GM10847 (cell line): ENCODE measurements around the gene UGGT2.

Source experiments
- POLR2A ChIP-seq: IDR thresholded peaks from 2 replicates; pipeline ENCODE4 v1.6.1; 2011; ENCODE audit not compliant: insufficient read length; ENCODE audit errors: extremely low read depth

UGGT2 gene

DNA sequence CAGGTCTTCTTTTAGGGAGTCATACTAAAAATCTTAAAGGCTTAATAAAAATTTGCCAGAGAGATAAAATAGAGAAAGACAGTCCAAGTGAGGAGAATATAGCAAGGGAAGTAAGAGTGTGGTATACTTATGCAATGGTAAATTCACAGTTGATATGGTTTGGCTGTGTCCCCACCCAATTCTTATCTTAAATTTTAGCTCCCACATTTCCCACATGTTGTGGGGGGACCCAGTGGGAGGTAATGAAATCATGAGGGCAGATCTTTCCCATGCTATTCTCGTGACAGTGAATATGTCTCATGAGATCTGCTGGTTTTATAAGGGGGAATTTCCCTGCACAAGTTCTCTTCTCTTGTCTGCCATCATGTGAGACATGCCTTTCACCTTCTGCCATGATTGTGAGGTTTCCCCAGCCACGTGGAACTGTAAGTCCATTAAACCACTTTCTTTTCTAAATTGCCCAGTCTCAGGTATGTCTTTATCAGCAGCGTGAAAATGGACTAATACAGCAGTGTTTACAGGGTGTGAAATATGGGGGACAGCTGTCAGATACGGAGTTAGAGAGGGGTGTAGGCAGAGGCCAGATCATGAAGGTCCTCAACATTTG lies 115.4 kb downstream of the UGGT2 start:
- no peak for TF ChIP-seq POLR2A

DNA sequence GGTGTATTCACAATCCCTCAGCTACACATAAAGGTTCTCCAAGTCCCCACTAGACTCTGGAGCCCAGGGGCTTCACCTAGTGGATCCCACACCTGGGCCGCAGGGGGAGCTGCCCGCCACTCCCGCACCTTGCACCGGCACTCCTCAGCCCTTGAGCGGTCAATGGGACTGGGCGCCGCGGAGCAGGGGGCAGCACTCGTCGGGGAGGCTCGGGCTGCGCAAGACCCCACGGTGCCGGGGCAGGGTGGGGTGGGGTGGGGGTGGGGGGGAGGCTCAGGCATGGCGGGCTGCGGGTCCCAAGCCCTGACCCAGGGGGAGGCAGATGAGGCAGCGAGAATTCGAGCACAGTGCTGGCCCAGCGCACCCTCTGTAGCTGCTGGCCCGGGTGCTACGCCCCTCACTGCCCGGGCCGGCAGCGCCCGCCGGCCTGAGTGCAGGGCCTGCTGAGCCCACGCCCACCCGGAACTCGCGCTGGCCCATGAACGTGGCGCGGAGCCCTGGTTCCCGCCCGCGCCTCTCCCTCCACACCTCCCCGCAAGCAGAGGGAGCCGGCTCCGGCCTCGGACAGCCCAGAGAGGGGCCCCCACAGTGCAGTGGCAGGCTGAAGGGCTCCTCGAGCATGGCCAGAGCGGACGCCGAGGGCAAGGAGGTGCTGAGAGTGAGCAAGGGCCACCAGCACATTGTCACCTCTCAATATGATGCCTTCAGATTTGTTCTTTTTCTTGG lies 121.7 kb downstream of the UGGT2 start:
- TF ChIP-seq POLR2A = no peak

DNA sequence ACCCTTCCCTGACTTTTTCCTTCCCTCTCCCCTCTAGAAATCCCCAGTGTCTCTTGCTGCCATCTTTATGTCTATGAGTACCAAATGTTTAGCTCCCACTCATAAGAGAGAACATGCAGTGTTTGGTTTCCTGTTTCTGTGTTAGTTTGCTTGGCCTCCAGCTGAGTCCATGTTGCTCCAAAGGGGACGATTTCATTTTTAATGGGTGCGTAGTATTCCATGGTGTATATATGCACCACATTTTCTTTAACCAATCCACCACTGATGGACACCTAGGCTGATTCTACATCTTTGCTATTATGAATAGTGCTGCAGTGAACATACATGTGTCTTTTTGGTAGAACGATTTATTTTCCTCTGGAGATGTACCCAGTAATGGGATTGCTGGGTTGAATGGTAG lies 123.8 kb downstream of the UGGT2 start:
- no peak for TF ChIP-seq POLR2A

DNA sequence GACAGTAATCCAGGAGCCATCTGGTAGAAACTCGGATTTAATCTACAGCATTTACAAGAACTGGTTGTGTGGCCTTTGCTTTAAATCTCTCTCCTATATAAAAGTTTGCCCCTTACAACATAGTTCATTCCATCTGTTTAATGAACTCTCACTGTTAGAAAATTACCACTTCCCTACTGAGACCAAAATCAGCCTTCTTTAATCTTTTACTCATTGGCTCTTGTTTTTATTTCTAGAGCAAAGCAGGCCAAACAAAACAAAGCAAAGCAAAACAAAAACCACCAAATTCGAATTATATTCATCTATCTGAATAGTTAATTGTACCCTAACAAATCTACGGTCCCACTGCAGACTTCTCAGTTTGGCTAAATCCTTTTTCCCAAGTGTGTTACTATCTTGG lies 127.0 kb downstream of the UGGT2 start:
- no peak for TF ChIP-seq POLR2A

DNA sequence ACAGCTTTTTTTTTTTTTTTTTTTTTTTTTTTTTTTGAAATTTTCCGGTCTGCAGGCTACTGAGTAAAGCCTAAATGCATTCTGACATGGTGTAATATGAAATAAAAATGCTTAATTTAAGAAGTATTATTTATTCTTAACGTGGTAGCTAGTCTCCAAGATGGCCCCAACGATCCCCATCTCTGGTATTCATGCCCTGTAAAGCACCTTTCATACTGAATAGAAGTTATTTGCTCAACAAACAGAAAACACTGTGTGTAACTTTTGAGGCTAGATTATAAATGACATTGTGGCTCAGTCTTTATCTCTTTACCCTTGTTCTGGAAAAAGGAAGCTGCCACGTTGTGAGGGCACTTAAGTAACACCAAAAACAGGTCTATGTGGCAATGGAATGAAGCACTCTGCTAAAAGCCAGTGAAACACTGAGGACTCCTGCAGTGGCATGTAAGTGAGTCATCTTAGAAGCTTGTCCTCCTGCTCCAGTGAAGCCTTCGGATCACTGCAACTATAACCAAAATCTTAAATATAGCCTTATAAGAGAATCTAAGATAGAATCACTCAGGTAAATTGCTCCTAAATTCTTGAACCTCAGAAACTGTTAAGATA lies 128.7 kb downstream of the UGGT2 start:
- no peak for TF ChIP-seq POLR2A

DNA sequence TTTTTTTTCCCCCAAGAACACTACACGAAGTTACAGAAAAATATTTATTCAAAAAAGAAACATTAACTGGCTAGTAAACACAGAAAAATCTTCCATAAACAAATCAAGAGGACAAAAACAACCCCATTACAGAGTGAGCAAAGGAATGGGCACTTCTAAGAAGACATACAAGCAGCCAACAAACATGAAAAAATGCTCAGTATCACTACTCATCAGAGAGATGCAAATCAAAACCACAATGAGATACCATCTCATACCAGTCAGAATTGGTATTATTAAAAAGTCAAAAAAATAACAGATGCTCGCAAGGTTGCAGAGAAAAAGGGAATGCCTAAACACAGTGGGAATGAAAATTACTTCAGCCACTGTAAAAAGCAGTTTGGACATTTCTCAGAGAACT lies 131.7 kb downstream of the UGGT2 start:
- TF ChIP-seq POLR2A = no peak

DNA sequence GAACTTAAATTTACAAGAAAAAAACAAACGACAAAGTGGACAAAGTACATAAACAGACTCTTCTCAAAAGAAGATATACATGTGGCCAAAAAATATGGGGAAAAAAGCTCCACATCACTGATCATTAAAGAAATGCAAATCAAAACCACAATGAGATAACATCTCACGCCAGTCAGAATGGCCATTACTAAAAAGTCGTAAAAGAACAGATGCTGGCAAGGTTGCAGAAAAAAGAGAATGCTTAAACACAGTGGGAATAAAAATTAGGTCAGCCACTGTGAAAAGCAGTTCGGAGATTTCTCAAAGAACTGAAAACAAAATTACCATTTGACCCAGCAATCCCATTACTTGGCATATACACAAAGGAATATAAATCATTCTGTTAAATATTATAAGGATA lies 132.7 kb downstream of the UGGT2 start:
- no peak for TF ChIP-seq POLR2A

DNA sequence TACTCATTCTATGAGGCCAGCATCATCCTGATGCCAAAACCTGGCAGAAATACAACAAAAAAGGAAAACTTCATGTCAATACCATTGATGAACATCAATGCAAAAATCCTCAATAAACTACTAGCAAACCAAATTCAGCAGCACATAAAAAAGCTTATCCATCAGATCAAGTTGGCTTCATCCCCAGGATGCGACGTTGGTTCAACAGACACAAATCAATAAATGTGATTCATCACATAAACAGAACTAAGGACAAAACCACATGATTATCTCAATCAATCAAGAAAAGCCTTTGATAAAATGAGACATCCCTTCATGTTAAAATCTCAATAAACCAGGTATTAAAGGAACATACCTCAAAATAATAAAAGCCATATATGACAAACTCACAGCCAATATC lies 134.3 kb downstream of the UGGT2 start:
- no peak for TF ChIP-seq POLR2A

DNA sequence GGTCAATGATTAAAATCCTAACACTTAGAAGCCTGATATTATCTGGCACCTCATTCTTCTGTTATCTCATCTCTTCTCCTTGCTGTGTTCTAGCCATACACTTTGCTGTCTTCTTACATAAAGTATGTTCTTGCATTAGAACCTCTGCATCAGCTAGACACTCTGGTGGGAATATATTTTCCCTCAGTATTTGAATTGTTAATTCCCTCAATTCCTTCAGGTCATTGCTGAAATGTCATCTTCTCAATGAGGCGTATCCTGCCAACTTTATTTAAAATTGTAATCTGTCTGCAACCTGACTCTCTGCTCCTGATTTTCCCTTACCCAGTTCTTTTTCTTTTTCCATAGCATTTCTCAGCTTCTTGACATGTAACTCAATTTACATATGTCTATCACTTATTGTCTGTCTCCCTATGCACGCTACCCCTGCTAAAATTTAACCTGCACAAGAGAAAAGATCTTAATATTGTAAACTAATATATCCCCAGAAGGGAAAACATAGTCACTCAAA lies 138.2 kb downstream of the UGGT2 start:
- TF ChIP-seq POLR2A = no peak

DNA sequence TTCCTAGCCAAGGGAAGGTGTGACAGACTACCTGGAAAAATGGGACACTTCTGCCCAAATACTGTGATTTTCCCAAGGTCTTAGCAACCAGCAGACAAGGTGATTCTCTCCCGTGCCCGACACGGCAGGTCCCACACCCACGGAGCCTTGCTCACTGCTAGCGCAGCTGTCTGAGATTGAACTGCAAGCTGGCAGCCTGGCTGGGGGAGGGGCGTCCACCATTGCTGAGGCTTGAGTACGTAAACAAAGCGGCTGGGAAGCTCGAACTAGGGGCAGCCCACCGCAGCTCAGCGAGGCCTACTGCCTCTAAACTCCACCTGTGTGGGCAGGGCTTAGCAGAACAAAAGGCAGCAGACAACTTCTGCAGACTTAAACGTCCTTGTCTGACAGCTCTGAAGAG lies 146.2 kb downstream of the UGGT2 start:
- TF ChIP-seq POLR2A = no peak

DNA sequence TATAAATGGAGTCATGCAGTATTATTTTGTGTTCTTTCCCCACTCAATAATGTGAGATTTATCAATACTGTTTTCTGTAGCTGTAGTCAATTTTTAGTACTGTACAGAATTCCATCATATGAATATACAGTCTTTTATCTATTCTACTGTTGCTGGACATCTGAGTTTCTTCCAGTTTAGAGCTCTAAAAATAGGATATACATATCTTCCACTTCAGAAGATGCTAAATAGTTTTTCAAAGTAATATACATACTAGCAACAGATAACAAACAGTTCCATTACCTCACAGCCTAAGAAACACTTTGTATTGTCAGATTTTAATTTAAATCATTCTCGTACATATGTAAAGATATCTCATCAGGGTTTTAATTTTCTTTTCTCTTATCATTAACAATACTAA lies 149.6 kb downstream of the UGGT2 start:
- no peak for TF ChIP-seq POLR2A

DNA sequence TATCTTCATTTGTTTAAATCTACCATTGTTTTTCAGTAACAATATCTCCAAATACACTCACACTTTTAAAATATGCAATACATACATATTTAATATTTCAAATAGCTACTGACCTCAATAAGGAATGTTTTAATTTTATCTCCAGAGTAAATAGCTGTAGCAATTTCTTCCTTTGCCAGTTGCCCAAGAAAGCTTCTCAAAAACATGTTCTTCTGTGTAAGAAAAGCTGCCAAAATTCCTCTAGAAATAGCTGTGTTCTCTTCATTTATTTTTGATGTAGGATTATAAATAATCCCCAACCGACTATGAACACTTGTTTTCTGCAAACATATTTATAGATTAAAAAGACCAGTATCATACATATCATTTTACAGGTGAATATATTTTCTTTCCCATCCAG lies 150.5 kb downstream of the UGGT2 start:
- no peak for TF ChIP-seq POLR2A

DNA sequence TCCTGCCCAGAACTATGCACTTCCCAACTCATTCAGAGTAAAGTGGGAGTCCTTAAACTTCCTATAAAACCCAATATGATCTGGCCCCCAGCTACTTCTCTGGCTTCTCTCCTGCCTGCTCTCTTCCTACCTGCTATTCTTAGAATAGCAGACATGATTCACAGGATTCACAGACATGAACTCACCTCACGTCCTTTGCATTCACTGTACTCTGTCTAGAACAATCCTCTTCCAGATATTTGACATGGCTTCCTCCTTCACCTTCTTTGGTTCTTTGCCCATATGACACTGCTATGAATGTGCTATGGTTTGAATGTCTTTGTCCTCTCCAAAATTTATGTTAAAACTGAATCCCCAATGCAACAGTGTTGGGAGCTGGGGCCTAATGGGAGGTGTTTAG lies 154.9 kb downstream of the UGGT2 start:
- no peak for TF ChIP-seq POLR2A

DNA sequence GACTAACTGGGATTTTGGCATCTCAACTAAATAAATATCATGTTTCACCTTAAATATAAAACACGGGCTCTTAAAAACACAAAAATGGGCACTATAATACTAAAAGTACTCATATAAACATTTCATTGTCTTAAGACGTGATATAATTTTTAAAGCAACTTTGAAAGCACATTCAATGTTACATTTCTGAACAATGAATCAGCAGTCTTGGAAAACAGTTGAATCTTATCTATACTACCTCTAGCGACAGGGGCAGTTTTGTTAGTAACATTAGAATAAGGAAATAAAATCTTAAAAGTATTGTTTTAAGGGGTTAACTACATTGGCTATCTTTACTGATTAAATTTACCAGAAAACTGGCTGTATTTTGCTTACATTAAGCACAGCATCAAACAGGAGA lies 156.9 kb downstream of the UGGT2 start:
- TF ChIP-seq POLR2A = no peak

DNA sequence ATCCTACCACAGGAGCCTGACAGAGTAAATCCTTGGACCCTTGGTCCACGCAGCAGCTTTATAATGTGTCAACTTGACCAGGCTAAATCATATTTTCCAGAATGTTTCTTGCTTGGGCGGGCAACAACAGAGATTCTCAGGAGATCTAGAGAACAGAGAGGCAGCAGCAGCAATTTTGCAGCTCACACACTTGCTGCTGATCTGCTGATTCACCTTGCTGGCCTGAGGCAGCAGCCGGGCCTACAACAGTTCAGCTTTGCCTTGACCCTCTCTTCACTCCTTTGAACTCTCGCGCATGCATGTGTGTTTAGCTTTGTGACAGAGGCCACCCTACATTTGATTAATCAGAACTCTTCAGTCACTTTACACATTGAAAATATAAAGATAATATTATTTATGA lies 159.3 kb downstream of the UGGT2 start:
- TF ChIP-seq POLR2A = no peak

DNA sequence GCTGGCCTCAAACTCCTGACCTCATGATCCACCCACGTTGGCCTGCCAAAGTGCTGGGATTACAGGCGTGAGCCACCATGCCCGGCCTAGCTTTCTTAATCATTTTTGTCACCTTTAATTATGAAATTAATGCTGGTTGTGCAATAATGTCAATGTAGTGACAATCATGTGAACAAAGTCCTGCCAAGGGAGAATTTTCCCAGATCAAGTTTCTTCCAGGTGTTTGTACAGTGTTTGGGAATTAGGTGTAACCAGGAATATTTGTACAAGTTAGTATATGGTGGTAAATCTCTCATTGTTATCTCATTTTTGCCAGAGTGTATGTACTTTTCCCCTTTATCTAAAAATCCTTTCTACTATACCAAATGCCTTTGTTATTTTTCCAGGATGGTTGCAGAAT lies 171.1 kb downstream of the UGGT2 start:
- no peak for TF ChIP-seq POLR2A
